CD4-positive, alpha-beta T cell treated with Interleukin-12 subunit alpha and Interleukin-12 subunit beta, for 1 hour (primary cell): ENCODE results near the gene LYSET.
"Not testable (repeated sequence)": the region's sequence is repeated elsewhere in the genome, so short reads cannot be mapped to it uniquely, and the experiment has no call there.

Experiments
- DNase-seq: peaks from one replicate; pipeline ENCODE4 v3.0.0-alpha.2; 2020

LYSET gene

GRCh38 chr14:93230539-93230938 lies 45.4 kb downstream of the LYSET start:
- DNase-seq: no peak

GRCh38 chr14:93231129-93231979 lies 46.2 kb downstream of the LYSET start:
- DNase-seq: peak; percentile 5

GRCh38 chr14:93232159-93232558 lies 47.0 kb downstream of the LYSET start:
- no peak for DNase-seq

- DNase-seq: not testable (repeated sequence)
Measured at GRCh38 chr14:93233078-93233477, 48.0 kb downstream of the LYSET start.

- no peak for DNase-seq
Measured at GRCh38 chr14:93234798-93235197, 49.7 kb downstream of the LYSET start.
